ENCODE results near the gene CIDEC.

Gene CIDEC

DNA sequence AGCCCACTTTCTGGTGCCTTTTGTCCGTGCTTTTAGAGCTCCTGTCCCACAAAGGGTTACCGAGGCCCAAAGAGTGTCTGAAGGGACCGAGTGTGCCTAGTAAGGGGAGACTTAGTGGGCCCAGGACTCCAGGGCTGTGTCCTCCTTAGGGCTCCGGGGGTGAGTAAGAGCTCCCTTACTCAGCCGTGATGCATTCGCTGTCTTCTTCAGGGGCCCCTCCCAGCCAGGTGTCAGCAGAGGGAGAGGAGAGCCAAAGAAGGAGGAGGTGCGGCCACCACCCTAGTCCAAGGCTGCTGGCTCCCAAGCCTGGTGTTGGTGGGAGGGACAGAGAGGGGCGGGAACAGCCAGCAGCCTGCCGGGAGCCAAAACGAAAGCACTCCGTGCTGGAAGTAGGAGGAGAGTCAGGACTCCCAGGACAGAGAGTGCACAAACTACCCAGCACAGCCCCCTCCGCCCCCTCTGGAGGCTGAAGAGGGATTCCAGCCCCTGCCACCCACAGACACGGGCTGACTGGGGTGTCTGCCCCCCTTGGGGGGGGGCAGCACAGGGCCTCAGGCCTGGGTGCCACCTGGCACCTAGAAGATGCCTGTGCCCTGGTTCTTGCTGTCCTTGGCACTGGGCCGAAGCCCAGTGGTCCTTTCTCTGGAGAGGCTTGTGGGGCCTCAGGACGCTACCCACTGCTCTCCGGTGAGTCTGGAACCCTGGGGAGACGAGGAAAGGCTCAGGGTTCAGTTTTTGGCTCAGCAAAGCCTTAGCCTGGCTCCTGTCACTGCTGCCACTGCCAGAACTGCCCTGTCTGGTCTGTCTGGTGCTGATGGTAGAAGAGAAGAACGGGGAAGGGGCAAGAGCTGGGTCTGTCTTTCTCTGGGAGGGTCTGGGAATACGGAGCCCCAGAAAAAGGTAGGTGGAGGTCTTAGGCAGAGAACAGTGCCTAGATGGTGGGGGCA is 37.0 kb upstream of the CIDEC start, which contains the start of gene IL17RC (continued):
- peak; percentile 90 for TF ChIP-seq GLIS2 (tag by site-specific recombination; IDR thresholded peaks at IDR 0.05)
- peak; percentile 100 for TF ChIP-seq ZNF600 (tag by site-specific recombination; IDR thresholded peaks at IDR 0.05)

DNA sequence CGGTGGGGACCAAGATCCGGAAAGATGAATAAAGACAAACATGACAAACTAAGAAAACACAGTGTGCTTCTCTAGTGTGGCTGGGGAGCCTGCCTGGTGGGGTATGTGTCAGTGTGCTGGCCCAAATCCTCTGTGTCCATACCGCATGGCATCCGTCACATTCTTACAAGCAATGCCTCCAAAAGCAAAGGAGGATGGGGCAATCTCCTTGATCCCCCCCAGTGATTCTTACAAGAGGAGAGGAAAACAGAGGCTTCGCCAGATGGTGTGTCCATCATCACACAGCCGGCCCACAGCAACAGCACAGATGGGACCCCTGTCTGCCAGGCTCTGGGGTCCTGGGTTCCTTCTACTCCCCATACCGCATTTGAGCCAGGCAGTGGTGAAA is 36.3 kb upstream of the CIDEC start:
- no peak overlapping the region for H3K4me3 ChIP-seq (ENCODE audit: low read depth, low read length)
- H3K4me1 ChIP-seq (ENCODE audit: control insufficient read depth, insufficient read depth, low read length) = peaks cover 19% of the 10 kb centered on the region
- no peak overlapping the region for H3K27ac ChIP-seq (ENCODE audit: extremely low read depth, low read depth, low read length)
- POLR2A ChIA-PET = interaction anchor here (1.0 to 2.6 kb wide), 8 partner anchors 10 to 32 kb away, joined by 4 to 23 read pairs (median 6); partner anchors contain the start of genes CRELD1, IL17RE and JAGN1
- TF ChIP-seq KLF7 (tag by site-specific recombination; IDR thresholded peaks at IDR 0.05; ENCODE audit: borderline replicate concordance) (no peak), ZEB2 (tag by site-specific recombination; IDR thresholded peaks at IDR 0.05) (no peak), ZNF10 (tag by site-specific recombination; IDR thresholded peaks at IDR 0.05) (no peak), ZNF510 (tag by site-specific recombination; IDR thresholded peaks at IDR 0.05; ENCODE audit: insufficient replicate concordance) (no peak), ZBTB8A (tag by site-specific recombination; IDR thresholded peaks at IDR 0.05) (no peak), GFI1B (tag by site-specific recombination; IDR thresholded peaks at IDR 0.05) (no peak), OVOL3 (tag by site-specific recombination; IDR thresholded peaks at IDR 0.05) (no peak), BCL11B (tag by site-specific recombination; IDR thresholded peaks at IDR 0.05; ENCODE audit: low read depth) (no peak), TCF7L2 (IDR thresholded peaks at IDR 0.05; ENCODE audit: borderline replicate concordance, low read depth, low read length) (no peak), EGR2 (tag by site-specific recombination; IDR thresholded peaks at IDR 0.05; ENCODE audit: low read depth) (no peak), ZNF747 (tag by site-specific recombination; IDR thresholded peaks at IDR 0.05) (no peak), ZNF140 (tag by site-specific recombination; IDR thresholded peaks at IDR 0.05) (no peak), ZNF670 (tag by site-specific recombination; IDR thresholded peaks at IDR 0.05; ENCODE audit: low read depth) (no peak), ZNF664 (tag by site-specific recombination; IDR thresholded peaks at IDR 0.05) (no peak), MZF1 (tag by site-specific recombination; IDR thresholded peaks at IDR 0.05; ENCODE audit: borderline replicate concordance) (no peak)
- TF ChIP-seq, protein P1, sequence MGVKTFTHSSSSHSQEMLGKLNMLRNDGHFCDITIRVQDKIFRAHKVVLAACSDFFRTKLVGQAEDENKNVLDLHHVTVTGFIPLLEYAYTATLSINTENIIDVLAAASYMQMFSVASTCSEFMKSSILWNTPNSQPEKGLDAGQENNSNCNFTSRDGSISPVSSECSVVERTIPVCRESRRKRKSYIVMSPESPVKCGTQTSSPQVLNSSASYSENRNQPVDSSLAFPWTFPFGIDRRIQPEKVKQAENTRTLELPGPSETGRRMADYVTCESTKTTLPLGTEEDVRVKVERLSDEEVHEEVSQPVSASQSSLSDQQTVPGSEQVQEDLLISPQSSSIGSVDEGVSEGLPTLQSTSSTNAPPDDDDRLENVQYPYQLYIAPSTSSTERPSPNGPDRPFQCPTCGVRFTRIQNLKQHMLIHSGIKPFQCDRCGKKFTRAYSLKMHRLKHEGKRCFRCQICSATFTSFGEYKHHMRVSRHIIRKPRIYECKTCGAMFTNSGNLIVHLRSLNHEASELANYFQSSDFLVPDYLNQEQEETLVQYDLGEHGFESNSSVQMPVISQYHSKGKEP (tag by site-specific recombination; IDR thresholded peaks at IDR 0.05) = no peak
- TF ChIP-seq, protein P2, sequence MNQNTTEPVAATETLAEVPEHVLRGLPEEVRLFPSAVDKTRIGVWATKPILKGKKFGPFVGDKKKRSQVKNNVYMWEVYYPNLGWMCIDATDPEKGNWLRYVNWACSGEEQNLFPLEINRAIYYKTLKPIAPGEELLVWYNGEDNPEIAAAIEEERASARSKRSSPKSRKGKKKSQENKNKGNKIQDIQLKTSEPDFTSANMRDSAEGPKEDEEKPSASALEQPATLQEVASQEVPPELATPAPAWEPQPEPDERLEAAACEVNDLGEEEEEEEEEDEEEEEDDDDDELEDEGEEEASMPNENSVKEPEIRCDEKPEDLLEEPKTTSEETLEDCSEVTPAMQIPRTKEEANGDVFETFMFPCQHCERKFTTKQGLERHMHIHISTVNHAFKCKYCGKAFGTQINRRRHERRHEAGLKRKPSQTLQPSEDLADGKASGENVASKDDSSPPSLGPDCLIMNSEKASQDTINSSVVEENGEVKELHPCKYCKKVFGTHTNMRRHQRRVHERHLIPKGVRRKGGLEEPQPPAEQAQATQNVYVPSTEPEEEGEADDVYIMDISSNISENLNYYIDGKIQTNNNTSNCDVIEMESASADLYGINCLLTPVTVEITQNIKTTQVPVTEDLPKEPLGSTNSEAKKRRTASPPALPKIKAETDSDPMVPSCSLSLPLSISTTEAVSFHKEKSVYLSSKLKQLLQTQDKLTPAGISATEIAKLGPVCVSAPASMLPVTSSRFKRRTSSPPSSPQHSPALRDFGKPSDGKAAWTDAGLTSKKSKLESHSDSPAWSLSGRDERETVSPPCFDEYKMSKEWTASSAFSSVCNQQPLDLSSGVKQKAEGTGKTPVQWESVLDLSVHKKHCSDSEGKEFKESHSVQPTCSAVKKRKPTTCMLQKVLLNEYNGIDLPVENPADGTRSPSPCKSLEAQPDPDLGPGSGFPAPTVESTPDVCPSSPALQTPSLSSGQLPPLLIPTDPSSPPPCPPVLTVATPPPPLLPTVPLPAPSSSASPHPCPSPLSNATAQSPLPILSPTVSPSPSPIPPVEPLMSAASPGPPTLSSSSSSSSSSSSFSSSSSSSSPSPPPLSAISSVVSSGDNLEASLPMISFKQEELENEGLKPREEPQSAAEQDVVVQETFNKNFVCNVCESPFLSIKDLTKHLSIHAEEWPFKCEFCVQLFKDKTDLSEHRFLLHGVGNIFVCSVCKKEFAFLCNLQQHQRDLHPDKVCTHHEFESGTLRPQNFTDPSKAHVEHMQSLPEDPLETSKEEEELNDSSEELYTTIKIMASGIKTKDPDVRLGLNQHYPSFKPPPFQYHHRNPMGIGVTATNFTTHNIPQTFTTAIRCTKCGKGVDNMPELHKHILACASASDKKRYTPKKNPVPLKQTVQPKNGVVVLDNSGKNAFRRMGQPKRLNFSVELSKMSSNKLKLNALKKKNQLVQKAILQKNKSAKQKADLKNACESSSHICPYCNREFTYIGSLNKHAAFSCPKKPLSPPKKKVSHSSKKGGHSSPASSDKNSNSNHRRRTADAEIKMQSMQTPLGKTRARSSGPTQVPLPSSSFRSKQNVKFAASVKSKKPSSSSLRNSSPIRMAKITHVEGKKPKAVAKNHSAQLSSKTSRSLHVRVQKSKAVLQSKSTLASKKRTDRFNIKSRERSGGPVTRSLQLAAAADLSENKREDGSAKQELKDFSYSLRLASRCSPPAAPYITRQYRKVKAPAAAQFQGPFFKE (tag by site-specific recombination; IDR thresholded peaks at IDR 0.05; ENCODE audit: borderline replicate concordance) = no peak
- TF ChIP-seq, protein P3, sequence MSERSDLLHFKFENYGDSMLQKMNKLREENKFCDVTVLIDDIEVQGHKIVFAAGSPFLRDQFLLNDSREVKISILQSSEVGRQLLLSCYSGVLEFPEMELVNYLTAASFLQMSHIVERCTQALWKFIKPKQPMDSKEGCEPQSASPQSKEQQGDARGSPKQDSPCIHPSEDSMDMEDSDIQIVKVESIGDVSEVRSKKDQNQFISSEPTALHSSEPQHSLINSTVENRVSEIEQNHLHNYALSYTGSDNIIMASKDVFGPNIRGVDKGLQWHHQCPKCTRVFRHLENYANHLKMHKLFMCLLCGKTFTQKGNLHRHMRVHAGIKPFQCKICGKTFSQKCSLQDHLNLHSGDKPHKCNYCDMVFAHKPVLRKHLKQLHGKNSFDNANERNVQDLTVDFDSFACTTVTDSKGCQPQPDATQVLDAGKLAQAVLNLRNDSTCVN (tag by site-specific recombination; optimal IDR thresholded peaks at IDR 0.05) = no peak
- TF ChIP-seq, protein P4, sequence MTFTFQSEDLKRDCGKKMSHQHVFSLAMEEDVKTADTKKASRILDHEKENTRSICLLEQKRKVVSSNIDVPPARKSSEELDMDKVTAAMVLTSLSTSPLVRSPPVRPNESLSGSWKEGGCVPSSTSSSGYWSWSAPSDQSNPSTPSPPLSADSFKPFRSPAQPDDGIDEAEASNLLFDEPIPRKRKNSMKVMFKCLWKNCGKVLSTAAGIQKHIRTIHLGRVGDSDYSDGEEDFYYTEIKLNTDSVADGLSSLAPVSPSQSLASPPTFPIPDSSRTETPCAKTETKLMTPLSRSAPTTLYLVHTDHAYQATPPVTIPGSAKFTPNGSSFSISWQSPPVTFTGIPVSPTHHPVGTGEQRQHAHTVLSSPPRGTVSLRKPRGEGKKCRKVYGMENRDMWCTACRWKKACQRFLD (tag by site-specific recombination; IDR thresholded peaks at IDR 0.05) = no peak
- TF ChIP-seq, protein P5, sequence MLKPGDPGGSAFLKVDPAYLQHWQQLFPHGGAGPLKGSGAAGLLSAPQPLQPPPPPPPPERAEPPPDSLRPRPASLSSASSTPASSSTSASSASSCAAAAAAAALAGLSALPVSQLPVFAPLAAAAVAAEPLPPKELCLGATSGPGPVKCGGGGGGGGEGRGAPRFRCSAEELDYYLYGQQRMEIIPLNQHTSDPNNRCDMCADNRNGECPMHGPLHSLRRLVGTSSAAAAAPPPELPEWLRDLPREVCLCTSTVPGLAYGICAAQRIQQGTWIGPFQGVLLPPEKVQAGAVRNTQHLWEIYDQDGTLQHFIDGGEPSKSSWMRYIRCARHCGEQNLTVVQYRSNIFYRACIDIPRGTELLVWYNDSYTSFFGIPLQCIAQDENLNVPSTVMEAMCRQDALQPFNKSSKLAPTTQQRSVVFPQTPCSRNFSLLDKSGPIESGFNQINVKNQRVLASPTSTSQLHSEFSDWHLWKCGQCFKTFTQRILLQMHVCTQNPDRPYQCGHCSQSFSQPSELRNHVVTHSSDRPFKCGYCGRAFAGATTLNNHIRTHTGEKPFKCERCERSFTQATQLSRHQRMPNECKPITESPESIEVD (tag by site-specific recombination; IDR thresholded peaks at IDR 0.05) = no peak
- H3K9me3 ChIP-seq (ENCODE audit: control insufficient read depth, insufficient read depth, low read depth, low read length) = no peaks in the 10 kb centered on the region
- no peaks in the 10 kb centered on the region for H3K36me3 ChIP-seq (ENCODE audit: control insufficient read depth in 2 of 2, insufficient read depth in 1 of 2, low read length in 2 of 2)
- CTCF ChIA-PET = interaction anchor here (0.6 to 0.9 kb wide), 3 partner anchors 8 to 67 kb away, joined by 3 read pairs; partner anchors contain the start of gene CRELD1
